ENCODE data around the gene DNAJC10. TPM values are rescaled to one million over a fixed set of nuclear protein-coding genes. Genes with fewer than 3 reads are reported as not detected.
A peak's percentile ranks its signal among the peaks of the same experiment; 100 is the strongest.
"Not testable (repeated sequence)": the region's sequence is repeated elsewhere in the genome, so short reads cannot be mapped to it uniquely, and the experiment has no call there.

DNAJC10 gene
- polyA plus RNA-seq, 3 donors: 153 to 166 (median 166) TPM

DNA sequence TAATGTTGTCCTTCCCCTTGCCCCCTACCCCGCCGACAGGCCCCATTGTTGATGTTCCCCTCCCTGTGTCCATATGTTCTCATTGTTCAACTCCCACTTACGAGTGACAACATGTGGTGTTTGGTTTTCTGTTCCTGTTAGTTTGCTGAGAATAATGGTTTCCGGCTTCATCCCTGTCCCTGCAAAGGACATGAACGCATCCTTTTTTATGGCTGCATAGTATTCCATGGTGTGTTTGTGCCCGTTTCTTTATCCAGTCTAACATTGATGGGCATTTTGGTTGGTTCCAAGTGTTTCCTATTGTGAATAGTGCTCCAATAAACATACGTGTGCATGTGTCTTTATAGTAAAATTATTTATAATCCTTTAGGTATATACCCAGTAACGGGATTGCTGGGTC, 65.0 kb downstream of the DNAJC10 start:
- not testable (repeated sequence) for DNase-seq

DNA sequence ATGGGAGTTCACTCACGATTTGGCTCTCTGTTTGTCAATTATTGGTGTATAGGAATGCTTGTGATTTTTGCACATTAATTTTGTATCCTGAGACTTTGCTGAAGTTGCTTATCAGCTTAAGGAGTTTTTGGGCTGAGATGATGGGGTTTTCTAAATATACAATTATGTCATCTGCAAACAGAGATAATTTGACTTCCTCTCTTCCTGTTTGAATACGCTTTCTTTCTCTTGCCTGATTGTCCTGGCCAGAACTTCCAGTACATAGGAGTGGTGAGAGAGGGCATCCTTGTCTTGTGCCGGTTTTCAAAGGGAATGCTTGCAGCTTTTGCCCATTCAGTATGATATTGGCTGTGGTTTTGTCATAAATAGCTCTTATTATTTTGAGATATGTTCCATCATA, 66.6 kb downstream of the DNAJC10 start:
- DNase-seq: not testable (repeated sequence)

GRCh38 chr2:182784058-182784706, 68.1 kb downstream of the DNAJC10 start:
- no peak for DNase-seq

DNA sequence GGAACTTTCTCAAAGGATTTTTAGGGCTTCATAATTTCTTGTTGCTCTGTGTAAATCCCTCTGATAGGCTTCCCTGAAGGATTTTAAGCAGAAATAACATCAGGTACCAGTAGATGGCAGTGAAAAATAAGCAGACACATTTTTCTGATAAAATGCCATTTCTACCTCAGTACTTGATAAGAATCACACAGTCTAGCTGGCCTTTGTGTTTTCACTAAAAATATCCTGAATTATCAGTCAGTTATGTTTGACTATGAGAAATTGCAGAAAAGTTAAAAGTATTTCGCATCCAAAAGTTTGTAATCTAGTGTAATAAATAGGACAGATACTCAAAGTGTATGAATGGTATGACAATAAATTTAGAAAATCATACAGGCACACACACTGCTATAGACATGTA, 68.7 kb downstream of the DNAJC10 start:
- peak; percentile 27 for DNase-seq

DNA sequence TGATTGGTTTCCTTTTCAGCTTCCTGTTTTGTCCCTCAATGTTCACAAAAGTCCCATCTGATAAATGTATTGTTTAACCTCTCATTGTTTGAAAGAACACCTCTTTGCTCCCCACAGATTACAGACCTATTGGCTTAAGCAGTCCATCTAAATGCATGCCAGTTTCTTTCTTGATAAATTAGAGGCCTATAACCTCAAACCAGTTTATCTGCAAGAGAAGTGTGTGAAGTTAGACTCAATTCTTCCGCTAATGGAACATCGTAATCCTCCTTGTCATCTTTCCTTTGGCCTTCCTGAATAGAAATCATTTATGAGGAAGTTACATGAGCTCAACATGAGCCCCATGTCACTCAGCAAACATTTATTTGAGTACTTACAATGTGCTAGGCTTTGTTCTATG, 76.4 kb downstream of the DNAJC10 start:
- no peak for DNase-seq

- DNase-seq: no peak
These were observed 82.7 kb downstream of the DNAJC10 start for GRCh38 chr2:182798736-182799135.

DNA sequence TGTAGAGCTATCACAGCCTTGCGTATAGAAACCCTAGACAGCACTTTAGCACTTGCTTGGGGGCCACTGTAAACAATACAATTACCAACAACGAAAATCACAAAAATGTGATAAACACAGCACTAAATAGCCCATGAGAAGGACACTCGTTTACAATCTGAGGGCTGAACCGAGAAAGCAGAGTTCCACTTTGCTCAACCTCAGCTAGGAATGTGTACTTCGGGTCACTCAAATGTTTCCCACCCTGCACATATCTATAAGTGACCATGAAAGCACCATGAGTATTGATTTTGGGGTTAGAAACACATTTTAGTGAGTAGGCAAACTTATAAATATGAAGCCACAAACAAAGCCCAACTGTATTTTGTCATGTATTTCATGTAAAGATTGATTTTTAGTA, 88.1 kb downstream of the DNAJC10 start:
- DNase-seq: no peak

DNA sequence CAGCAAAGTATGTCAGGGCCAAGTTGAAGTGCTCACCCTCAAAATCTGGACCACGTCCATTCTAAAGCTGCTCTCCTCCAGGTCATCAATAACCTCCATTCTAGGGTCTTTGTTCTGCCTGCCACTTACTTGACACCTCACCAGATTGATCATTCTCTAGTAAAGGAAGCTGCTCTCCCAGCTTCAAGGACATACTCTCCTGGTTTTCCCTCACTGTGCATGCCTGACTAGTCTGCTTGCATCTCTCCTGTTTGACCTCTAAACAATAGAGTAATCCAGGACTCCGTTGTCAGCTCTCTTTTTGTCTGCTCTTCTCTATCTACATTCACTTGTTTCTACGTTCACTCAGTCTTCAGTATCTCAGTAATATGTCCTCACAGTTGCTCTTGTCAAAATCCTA, 91.3 kb downstream of the DNAJC10 start:
- DNase-seq: no peak

DNA sequence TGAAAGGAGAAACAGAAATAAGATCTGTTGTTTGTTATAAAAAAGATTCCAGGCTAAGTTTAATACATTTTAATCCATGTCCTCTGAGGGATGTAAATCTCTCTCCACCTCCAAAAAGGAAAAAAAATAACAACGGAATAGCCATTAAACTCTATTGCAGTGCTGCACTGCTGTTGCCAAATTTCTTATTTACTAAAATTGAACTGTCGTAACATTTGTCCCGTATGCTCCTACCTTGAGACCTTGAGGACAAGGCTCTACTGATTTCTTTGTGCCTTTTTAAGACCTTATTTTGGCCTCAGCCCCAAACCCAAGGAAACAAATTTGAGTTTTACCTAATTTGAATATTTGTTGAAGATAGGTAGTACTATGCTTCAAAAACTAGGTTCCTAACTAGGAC, 94.0 kb downstream of the DNAJC10 start:
- no peak for DNase-seq

DNA sequence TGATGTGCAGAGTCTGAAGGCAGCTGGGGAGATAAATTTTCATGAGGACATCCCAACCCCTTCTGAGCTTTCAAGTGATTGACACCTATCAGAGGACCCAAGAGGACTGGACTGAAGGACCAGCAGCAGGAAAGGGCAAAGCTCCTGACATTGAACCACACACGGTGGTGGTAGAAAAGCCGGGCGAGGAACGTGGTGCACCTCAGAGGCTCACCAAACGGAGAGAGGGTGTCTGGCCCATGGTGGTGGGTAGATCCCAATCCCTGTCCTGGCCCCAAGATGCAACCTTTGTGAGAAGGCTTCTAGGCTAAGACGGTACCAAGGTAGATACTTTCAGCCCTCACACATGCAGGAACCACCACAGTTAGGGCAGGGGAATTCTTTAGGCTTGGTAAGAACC, 98.3 kb downstream of the DNAJC10 start:
- DNase-seq: no peak

GRCh38 chr2:182814804-182815203, 98.7 kb downstream of the DNAJC10 start:
- no peak for DNase-seq

- no peak for DNase-seq
These were observed 100.8 kb downstream of the DNAJC10 start for GRCh38 chr2:182816866-182817265.

GRCh38 chr2:182817558-182817957, 101.5 kb downstream of the DNAJC10 start:
- DNase-seq: no peak

GRCh38 chr2:182818501-182818900, 102.4 kb downstream of the DNAJC10 start:
- no peak for DNase-seq

DNA sequence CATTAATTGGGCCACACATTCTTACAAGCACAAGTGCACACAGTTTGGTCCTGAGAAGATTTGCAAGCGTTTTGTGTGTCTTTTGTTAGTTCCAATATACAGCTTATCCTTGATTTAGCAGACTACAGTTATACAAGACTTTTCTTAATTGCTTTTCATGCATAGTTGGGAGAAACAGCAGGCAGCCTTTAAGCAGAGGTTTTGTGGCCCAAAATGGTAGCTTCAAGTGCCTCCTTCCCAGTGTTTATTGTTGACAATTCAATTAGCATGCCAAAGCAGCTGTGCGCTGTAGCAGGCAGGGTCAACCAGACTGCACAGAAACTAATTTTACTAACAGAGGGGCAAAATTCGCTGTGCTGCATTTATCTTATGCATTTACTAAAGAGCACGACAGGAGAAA, 102.9 kb downstream of the DNAJC10 start:
- DNase-seq: no peak

GRCh38 chr2:182819412-182819811, 103.4 kb downstream of the DNAJC10 start:
- no peak for DNase-seq

GRCh38 chr2:182821182-182821581, 105.1 kb downstream of the DNAJC10 start:
- no peak for DNase-seq

GRCh38 chr2:182822733-182823132, 106.7 kb downstream of the DNAJC10 start:
- DNase-seq: no peak

DNA sequence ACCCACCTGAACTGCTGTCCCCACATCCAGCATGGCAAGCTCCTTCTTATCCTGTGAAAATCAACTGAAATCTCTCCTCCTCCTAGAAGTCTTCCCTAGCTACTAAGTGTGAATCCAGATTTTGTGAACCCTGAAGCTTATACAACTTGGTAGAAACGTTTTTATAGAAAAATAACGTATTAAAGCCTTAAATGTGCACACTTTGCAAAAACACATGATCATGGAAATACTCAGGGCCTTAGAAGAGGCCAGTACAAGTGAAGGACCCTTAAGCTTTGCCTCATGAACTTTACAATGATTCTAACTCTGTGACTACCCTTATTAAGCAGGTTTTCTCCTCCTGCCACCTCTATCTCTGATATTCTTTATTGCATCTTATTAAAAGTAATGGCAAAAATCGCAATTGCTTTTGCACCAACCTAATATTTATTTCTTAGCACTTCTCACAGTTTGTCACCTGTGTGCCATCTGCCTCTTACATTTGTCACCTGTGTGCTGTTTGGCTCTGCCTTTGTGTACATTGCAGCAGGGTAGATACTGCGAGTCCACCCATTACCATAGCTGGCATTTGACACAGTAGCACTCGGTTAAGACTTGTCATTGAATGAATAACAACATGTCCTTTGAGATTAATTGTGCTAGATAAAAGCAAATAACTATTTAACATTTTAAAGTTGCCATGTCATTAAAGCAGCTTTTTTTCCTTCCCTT, 108.2 kb downstream of the DNAJC10 start:
- DNase-seq: no peak

GRCh38 chr2:182824767-182825158, 108.7 kb downstream of the DNAJC10 start:
- no peak for DNase-seq

DNA sequence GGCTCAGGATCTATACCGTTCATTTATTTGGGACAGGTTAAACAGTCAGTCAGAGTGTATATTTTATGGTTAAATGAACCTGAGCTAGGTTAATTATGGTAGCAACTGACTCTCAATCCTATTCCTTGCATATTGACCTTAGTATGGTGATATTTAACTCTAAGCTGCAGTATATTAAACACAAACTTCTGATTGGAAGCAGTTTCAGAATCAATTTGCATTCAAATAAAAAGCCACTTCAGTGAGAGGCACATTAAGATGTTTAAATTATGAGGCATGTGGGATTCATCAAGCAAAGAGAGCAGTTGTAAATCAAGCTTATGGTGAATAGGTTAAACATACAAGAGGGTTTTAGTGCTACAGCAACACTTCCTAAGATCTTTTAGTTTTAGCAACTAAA, 110.0 kb downstream of the DNAJC10 start:
- peak; percentile 33 for DNase-seq

DNA sequence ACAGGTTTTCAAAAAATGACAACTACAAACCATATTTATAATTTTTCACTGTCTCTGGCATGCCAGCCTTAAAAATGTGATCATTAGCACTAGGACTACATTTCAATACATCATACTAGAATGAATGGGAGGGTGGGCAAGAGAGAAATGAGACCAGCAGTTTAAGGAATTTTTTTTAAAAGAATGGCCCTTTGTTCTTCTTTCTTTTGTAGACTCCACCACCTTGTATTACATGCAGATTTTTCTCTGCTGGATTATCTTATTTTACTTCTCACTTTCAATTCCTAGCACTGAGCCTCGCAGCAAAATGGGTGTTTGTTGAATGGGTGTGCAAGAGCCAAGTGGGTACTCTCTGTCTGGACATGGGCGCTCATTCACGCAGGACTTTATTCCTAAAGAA, 110.4 kb downstream of the DNAJC10 start:
- DNase-seq: no peak

- DNase-seq: no peak
These were observed 111.3 kb downstream of the DNAJC10 start for GRCh38 chr2:182827182-182827879.

All from renal pelvis (tissue), 4 donors.